MCF 10A (cell line): ENCODE data around the gene APEX1. TPM values are rescaled to one million over a fixed set of nuclear protein-coding genes. Genes with fewer than 3 reads are reported as not detected.
"Not testable (repeated sequence)": the region's sequence is repeated elsewhere in the genome, so short reads cannot be mapped to it uniquely, and the experiment has no call there.

Experiments used
- BruUV-seq: library from RNA; stranded (reverse); fragments of 400-500 nt; replicated peaks from 2 replicates; lab custom pipeline; 2021; lab: Mats Ljungman, UMichigan
- CTCF ChIA-PET: fragments of 300-600 bp; sonication (Branson Sonifier 250); formaldehyde crosslinking; extraction: SDS; loops from one replicate; lab custom pipeline; 2021; ENCODE audit warnings: antibody characterized with exemption, inconsistent platforms; lab: Yijun Ruan, JAX
- POLR2A ChIA-PET: fragments of 300-600, 350-650 bp; sonication (Branson Sonifier 250); formaldehyde crosslinking; extraction: SDS; loops from one replicate; lab custom pipeline; 2020; ENCODE audit warnings: antibody characterized with exemption, inconsistent platforms; lab: Yijun Ruan, JAX
- DNase-seq: peaks from one replicate; pipeline ENCODE4 v3.0.0-alpha.2; 2018; ENCODE audit not compliant: unreplicated experiment
- H3K27ac Mint-ChIP-seq: one replicate; pipeline ENCODE4 v1.8.0; 2022; ENCODE audit warnings: mild to moderate bottlenecking, low read depth, mixed read lengths; ENCODE audit not compliant: unreplicated experiment
- H3K27me3 Mint-ChIP-seq: one replicate; pipeline ENCODE4 v1.8.0; 2022; ENCODE audit warnings: mixed read lengths; ENCODE audit not compliant: insufficient read depth, unreplicated experiment
- H3K36me3 Mint-ChIP-seq: one replicate; pipeline ENCODE4 v1.8.0; 2022; ENCODE audit warnings: mild to moderate bottlenecking, moderate library complexity, mixed read lengths; ENCODE audit not compliant: insufficient read depth, unreplicated experiment
- H3K4me1 Mint-ChIP-seq: one replicate; pipeline ENCODE4 v1.8.0; 2022; ENCODE audit warnings: mixed read lengths; ENCODE audit not compliant: insufficient read depth, unreplicated experiment
- H3K4me3 Mint-ChIP-seq: one replicate; pipeline ENCODE4 v1.8.0; 2022; ENCODE audit warnings: mild to moderate bottlenecking, moderate library complexity, mixed read lengths; ENCODE audit not compliant: unreplicated experiment
- H3K9me3 Mint-ChIP-seq: one replicate; pipeline ENCODE4 v1.8.0; 2022; ENCODE audit warnings: mixed read lengths; ENCODE audit not compliant: unreplicated experiment
- intact Hi-C: fragments of 100-400 bp; cut with micrococcal nuclease; formaldehyde crosslinking; loops from 2 replicates; pipeline ENCODE4 v1.14.1; 2022
- total RNA-seq: library from RNA; stranded (reverse); gene quantifications from 2 replicates; pipeline ENCODE4 v1.2.3, GENCODE V29; 2022
- TF ChIP-seq, protein P1 (sequence below): fragments of 200-600 bp; IDR thresholded peaks from one replicate; pipeline ENCODE4 v1.8.0; 2022; ENCODE audit warnings: antibody characterized with exemption, mild to moderate bottlenecking; ENCODE audit not compliant: unreplicated experiment

Gene APEX1
- total RNA-seq, 1 experiment from 2014 or later, result 168 TPM

DNA sequence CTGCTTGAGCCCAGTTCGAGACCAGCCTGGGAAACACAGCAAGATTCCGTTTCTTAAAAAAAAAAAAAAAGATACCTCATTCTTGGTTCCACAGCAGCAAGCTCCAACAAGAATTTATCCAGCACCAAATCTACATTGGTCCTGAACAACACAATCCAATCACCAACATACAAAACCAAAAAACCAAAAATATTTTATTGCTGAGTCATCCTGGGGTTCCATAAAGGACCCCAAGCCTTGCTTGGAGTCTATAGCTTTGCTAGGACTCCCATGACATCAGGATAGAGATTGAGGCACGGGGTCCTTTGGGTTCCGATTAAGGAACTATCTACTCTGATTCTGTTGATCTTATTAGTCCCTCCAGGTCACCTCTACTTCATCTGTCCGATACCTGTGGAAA, 8.1 kb upstream of the APEX1 start:
- no peaks in the 10 kb centered on the region for H3K27me3 Mint-ChIP-seq
- H3K4me1 Mint-ChIP-seq, result no peaks in the 10 kb centered on the region
- no peak for DNase-seq
- no peak overlapping the region for H3K4me3 Mint-ChIP-seq
- POLR2A ChIA-PET, result no interaction called here
- TF ChIP-seq, protein P1, sequence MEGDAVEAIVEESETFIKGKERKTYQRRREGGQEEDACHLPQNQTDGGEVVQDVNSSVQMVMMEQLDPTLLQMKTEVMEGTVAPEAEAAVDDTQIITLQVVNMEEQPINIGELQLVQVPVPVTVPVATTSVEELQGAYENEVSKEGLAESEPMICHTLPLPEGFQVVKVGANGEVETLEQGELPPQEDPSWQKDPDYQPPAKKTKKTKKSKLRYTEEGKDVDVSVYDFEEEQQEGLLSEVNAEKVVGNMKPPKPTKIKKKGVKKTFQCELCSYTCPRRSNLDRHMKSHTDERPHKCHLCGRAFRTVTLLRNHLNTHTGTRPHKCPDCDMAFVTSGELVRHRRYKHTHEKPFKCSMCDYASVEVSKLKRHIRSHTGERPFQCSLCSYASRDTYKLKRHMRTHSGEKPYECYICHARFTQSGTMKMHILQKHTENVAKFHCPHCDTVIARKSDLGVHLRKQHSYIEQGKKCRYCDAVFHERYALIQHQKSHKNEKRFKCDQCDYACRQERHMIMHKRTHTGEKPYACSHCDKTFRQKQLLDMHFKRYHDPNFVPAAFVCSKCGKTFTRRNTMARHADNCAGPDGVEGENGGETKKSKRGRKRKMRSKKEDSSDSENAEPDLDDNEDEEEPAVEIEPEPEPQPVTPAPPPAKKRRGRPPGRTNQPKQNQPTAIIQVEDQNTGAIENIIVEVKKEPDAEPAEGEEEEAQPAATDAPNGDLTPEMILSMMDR, result no peak
- intact Hi-C loops, result no loop called here
- no peaks in the 10 kb centered on the region for H3K9me3 Mint-ChIP-seq
- peaks cover 10% of the 10 kb centered on the region for H3K36me3 Mint-ChIP-seq
- no peak overlapping the region for H3K27ac Mint-ChIP-seq
- BruUV-seq, result no TSS peak
- CTCF ChIA-PET, result interaction anchor here (0.6 kb wide), 1 partner anchor 311 kb away, joined by 3 read pairs; no protein-coding TSS in a partner anchor

DNA sequence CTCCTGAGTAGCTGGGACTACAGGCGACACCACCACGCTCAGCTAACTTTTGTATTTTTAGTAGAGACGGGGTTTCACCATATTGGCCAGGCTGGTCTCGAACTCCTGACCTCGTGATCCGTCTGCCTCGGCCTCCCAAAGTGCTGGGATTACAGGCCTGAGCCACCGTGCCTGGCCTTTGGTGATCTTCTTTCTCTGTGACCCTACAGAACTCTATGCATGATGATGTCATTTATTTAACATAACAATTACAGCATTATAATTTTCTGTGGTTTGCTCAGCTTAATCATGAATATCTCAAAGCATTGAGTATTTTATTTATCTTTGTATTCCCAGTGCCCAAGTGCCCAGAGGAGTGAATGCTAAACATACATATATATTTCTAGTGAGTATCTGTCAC, 2.2 kb upstream of the APEX1 start:
- H3K27me3 Mint-ChIP-seq, H3K9me3 Mint-ChIP-seq, H3K27ac Mint-ChIP-seq, H3K4me3 Mint-ChIP-seq, DNase-seq, H3K4me1 Mint-ChIP-seq, intact Hi-C loops: not testable (repeated sequence)
- peaks cover 20% of the 10 kb centered on the region for H3K36me3 Mint-ChIP-seq
- ChIA-PET POLR2A (interaction anchor here (4.6 to 5.3 kb wide), 3 partner anchors 17 to 110 kb away, joined by 50 to 81 read pairs (median 77); partner anchors contain the start of genes PARP2, PNP and TEP1), CTCF (interaction anchor here (0.7 to 4.9 kb wide), 4 partner anchors 37 to 228 kb away, joined by 3 to 25 read pairs (median 4); partner anchors contain the start of gene TEP1)
- BruUV-seq, result TSS peak; percentile 6

DNA sequence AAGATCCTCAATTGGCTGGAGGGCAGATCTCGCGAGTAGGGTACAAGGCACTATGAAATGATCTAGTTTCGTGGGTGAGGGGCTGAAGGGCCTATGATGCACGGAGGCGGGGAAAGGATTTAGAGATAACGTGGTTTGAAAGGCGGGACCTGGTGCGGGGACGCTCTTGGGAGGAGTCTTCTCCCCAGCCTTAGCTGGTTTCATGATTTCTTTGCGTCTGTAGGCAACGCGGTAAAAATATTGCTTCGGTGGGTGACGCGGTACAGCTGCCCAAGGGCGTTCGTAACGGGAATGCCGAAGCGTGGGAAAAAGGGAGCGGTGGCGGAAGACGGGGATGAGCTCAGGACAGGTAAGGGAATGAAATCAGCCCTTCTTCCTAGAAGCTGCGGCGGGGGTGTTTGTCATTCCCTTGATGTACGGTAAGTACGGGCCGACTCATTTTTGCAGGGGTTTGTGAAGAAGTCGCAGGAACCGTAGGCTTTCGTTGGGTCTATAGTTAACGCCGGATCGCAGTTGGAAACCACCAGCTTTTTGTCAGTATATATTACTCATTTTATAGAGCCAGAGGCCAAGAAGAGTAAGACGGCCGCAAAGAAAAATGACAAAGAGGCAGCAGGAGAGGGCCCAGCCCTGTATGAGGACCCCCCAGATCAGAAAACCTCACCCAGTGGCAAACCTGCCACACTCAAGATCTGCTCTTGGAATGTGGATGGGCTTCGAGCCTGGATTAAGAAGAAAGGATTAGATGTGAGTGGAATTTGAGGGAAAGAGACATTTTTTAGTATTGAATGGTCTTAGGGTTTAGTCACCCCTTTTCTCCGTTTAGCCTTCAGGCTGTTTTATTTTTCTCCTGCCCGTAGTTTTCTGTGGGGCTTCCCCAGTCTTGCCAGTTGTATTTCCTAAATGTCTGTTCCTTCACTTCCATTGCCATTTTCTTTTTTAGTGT, 602 bp downstream of the APEX1 start:
- Mint-ChIP-seq H3K27ac (no peak overlapping the region), H3K27me3 (no peaks in the 10 kb centered on the region), H3K36me3 (peaks cover 42% of the 10 kb centered on the region), H3K4me3 (no peak overlapping the region), H3K9me3 (no peaks in the 10 kb centered on the region), H3K4me1 (peaks cover 15% of the 10 kb centered on the region)
- intact Hi-C loops, result loop anchor here (1.0 to 2.0 kb wide), 4 partner anchors 42 to 227 kb away; partner anchors contain the start of genes PARP2 and TEP1
- ChIA-PET POLR2A (interaction anchor here (0.8 to 5.3 kb wide), 31 partner anchors 8 to 1055 kb away, joined by 3 to 81 read pairs (median 5); partner anchors contain the start of genes CCNB1IP1, METTL17, METTL3 and PARP2), CTCF (interaction anchor here (0.6 to 4.9 kb wide), 14 partner anchors 15 to 559 kb away, joined by 3 to 25 read pairs (median 3); partner anchors contain the start of gene TEP1)
- peak; percentile 84 for DNase-seq
- TF ChIP-seq, protein P1, result no peak
- TSS peak; percentile 77 for BruUV-seq

DNA sequence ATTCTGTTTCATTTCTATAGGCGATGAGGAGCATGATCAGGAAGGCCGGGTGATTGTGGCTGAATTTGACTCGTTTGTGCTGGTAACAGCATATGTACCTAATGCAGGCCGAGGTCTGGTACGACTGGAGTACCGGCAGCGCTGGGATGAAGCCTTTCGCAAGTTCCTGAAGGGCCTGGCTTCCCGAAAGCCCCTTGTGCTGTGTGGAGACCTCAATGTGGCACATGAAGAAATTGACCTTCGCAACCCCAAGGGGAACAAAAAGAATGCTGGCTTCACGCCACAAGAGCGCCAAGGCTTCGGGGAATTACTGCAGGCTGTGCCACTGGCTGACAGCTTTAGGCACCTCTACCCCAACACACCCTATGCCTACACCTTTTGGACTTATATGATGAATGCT, 1.9 kb downstream of the APEX1 start:
- TF ChIP-seq, protein P1, result no peak
- ChIA-PET POLR2A (interaction anchor here (1.6 to 5.3 kb wide), 5 partner anchors 12 to 808 kb away, joined by 5 to 81 read pairs (median 58); partner anchors contain the start of genes PARP2, PNP, RNASE4 and TEP1), CTCF (interaction anchor here (1.0 to 4.9 kb wide), 4 partner anchors 42 to 225 kb away, joined by 3 to 25 read pairs (median 5); partner anchors contain the start of gene TEP1)
- BruUV-seq, result no TSS peak
- Mint-ChIP-seq H3K4me3 (no peak overlapping the region), H3K36me3 (peaks cover 31% of the 10 kb centered on the region), H3K27ac (no peak overlapping the region), H3K27me3 (no peaks in the 10 kb centered on the region), H3K9me3 (no peaks in the 10 kb centered on the region), H3K4me1 (peaks cover 20% of the 10 kb centered on the region)
- intact Hi-C loops, result no loop called here
- no peak for DNase-seq
